ENCODE results near the gene GMDS.

DNA sequence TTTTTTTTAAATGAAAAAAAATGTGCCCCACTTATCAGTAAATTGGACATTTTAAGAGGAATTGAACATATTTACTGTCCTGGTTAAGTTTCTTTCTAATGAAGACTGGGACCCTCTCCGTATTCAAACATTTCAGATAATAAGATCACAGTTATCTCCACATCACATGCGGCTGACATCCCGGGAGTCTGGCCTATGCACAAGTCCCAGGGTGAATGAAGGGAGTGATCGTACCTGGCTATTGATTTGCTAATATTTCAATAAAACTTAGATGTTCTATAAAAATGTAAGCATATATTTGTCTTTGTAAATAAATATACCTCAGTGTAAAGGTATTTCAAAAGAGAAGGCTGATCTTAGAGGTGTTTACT lies 577.6 kb downstream of the GMDS start:
- TF ChIP-seq, protein P1, sequence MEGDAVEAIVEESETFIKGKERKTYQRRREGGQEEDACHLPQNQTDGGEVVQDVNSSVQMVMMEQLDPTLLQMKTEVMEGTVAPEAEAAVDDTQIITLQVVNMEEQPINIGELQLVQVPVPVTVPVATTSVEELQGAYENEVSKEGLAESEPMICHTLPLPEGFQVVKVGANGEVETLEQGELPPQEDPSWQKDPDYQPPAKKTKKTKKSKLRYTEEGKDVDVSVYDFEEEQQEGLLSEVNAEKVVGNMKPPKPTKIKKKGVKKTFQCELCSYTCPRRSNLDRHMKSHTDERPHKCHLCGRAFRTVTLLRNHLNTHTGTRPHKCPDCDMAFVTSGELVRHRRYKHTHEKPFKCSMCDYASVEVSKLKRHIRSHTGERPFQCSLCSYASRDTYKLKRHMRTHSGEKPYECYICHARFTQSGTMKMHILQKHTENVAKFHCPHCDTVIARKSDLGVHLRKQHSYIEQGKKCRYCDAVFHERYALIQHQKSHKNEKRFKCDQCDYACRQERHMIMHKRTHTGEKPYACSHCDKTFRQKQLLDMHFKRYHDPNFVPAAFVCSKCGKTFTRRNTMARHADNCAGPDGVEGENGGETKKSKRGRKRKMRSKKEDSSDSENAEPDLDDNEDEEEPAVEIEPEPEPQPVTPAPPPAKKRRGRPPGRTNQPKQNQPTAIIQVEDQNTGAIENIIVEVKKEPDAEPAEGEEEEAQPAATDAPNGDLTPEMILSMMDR (CRISPR knock-in tag; IDR thresholded peaks at IDR 0.05): no peak
- no peak for TF ChIP-seq HIVEP1 (CRISPR knock-in tag; IDR thresholded peaks at IDR 0.05)
- no peak for TF ChIP-seq EEA1 (CRISPR knock-in tag; IDR thresholded peaks at IDR 0.05; ENCODE audit: borderline replicate concordance)
